ENCODE measurements around the gene MAPKAPK5. TPM values are rescaled to one million over a fixed set of nuclear protein-coding genes. Genes with fewer than 3 reads are reported as not detected.

Gene MAPKAPK5
- total and polyA plus RNA-seq, 9 of the 15 experiments (the other 6 are each of a cell fraction or from before 2014, with no cell fraction given), result 11.6 to 72.1 (median 60.4) TPM

DNA sequence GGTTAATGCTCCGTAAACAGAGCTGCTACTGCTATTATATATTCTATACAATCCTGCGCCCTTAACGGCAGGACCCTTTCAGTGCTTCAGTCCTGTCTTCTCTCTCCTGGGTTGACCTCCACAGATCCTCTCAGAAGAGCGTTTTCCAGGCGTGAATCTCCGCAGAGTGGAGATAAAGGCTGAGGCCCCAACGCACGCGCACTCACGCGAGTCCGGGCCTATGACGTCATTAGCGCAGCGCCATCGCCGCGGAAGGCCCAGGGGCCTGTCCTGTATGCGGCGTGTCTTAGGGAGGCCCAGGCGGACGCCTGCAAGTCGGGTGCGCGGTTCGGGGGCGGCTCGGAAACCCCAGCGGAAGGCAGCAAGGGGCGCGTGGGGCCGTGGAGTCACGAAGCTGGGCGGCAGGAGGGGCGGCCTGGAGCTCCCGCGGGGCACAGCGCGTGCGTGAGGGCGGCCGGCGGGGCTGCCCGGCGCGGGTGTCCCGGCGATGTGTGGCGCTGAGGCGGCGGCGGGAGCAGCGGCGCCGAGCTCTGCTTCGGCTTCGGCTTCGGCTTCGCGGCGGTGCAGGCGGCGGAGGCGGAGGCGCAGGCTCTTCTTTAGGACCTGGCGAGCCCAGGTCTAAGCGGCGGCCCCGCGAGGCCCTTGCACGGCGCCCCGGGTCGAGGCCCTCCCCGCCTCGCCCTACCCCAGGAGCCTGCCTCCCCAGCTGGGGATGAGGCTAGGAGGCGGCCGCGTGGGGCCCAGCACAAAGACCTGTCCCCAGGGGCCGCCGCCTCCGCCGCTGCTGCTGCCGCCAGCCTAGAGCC lies at the start of gene MAPKAPK5 (continued):
- TF ChIP-seq, protein P1, sequence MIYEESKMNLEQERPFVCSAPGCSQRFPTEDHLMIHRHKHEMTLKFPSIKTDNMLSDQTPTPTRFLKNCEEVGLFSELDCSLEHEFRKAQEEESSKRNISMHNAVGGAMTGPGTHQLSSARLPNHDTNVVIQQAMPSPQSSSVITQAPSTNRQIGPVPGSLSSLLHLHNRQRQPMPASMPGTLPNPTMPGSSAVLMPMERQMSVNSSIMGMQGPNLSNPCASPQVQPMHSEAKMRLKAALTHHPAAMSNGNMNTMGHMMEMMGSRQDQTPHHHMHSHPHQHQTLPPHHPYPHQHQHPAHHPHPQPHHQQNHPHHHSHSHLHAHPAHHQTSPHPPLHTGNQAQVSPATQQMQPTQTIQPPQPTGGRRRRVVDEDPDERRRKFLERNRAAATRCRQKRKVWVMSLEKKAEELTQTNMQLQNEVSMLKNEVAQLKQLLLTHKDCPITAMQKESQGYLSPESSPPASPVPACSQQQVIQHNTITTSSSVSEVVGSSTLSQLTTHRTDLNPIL (CRISPR knock-in tag; IDR thresholded peaks at IDR 0.05), result no peak
- TF ChIP-seq CTBP1 (IDR thresholded peaks at IDR 0.05; ENCODE audit: borderline replicate concordance), result peak; percentile 72; the same call in 1 of the 2 replicates
- TF ChIP-seq, protein P2, sequence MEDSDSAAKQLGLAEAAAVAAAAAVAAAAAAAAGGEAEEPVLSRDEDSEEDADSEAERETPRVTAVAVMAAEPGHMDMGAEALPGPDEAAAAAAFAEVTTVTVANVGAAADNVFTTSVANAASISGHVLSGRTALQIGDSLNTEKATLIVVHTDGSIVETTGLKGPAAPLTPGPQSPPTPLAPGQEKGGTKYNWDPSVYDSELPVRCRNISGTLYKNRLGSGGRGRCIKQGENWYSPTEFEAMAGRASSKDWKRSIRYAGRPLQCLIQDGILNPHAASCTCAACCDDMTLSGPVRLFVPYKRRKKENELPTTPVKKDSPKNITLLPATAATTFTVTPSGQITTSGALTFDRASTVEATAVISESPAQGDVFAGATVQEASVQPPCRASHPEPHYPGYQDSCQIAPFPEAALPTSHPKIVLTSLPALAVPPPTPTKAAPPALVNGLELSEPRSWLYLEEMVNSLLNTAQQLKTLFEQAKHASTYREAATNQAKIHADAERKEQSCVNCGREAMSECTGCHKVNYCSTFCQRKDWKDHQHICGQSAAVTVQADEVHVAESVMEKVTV (CRISPR knock-in tag; IDR thresholded peaks at IDR 0.05), result 0 out of 2 replicates have a peak, but pooled peaks have one; percentile 6
- TF ChIP-seq TCFL5 (CRISPR knock-in tag; conservative IDR thresholded peaks at IDR 0.05), result no peak
- TF ChIP-seq POLR2B (IDR thresholded peaks at IDR 0.05; ENCODE audit: low read depth, partially characterized antibody), result peak; percentile 69
- TF ChIP-seq, protein P3, sequence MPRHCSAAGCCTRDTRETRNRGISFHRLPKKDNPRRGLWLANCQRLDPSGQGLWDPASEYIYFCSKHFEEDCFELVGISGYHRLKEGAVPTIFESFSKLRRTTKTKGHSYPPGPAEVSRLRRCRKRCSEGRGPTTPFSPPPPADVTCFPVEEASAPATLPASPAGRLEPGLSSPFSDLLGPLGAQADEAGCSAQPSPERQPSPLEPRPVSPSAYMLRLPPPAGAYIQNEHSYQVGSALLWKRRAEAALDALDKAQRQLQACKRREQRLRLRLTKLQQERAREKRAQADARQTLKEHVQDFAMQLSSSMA (CRISPR knock-in tag; IDR thresholded peaks at IDR 0.05), result peak; percentile 65; the same call in 1 of the 2 replicates
- TF ChIP-seq TEAD1 (CRISPR knock-in tag; IDR thresholded peaks at IDR 0.05), result 0 out of 4 replicates have a peak, but pooled peaks of 1 of the 2 experiments have one; percentile 44
- TF ChIP-seq RFX5 (IDR thresholded peaks at IDR 0.05; ENCODE audit: low read depth, low read length), result peak; percentile 69; the same call in 1 of the 2 replicates
- TF ChIP-seq RBM17 (IDR thresholded peaks at IDR 0.05; ENCODE audit: borderline replicate concordance, low read depth, low read length), result no peak
- no peak for TF ChIP-seq ZNF146 (CRISPR knock-in tag; IDR thresholded peaks at IDR 0.05; ENCODE audit: unreplicated experiment)
- TF ChIP-seq STAG1 (CRISPR knock-in tag; IDR thresholded peaks at IDR 0.05; ENCODE audit: borderline replicate concordance), result no peak
- no peak for TF ChIP-seq SMARCA5 (IDR thresholded peaks at IDR 0.05)
- TF ChIP-seq BRF1 (IDR thresholded peaks at IDR 0.05; ENCODE audit: borderline replicate concordance, extremely low read depth, insufficient read length), result no peak
- no peak for TF ChIP-seq ZNF717 (CRISPR knock-in tag; IDR thresholded peaks at IDR 0.05)
- peak; percentile 97 for TF ChIP-seq JUND (IDR thresholded peaks at IDR 0.05; ENCODE audit: borderline replicate concordance, low read depth, low read length)
- TF ChIP-seq JUND (tag; IDR thresholded peaks at IDR 0.05; ENCODE audit: borderline replicate concordance, low read depth, low read length), result peak; percentile 90; the same call in 2 of the 3 replicates
- TF ChIP-seq, protein P4, sequence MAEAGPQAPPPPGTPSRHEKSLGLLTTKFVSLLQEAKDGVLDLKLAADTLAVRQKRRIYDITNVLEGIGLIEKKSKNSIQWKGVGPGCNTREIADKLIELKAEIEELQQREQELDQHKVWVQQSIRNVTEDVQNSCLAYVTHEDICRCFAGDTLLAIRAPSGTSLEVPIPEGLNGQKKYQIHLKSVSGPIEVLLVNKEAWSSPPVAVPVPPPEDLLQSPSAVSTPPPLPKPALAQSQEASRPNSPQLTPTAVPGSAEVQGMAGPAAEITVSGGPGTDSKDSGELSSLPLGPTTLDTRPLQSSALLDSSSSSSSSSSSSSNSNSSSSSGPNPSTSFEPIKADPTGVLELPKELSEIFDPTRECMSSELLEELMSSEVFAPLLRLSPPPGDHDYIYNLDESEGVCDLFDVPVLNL (CRISPR knock-in tag; IDR thresholded peaks at IDR 0.05; ENCODE audit: low read depth), result no peak
- no peak for TF ChIP-seq SREBF2 (CRISPR knock-in tag; IDR thresholded peaks at IDR 0.05)
